GM12878 (cell line): ENCODE results near the gene MYBL2. TPM values are rescaled to one million over a fixed set of nuclear protein-coding genes. Genes with fewer than 3 reads are reported as not detected.

Experiments
- ATF7 ChIP-seq: fragments of 450-650 bp; IDR thresholded peaks from 2 replicates; pipeline ENCODE4 v1.6.1; 2016; ENCODE audit warnings: low read depth, mild to moderate bottlenecking
- BMI1 ChIP-seq: fragments of 450-650 bp; IDR thresholded peaks from 2 replicates; pipeline ENCODE4 v1.6.1; 2016; ENCODE audit warnings: mild to moderate bottlenecking, moderate library complexity, borderline replicate concordance
- CHD2 ChIP-seq: IDR thresholded peaks from 2 replicates; pipeline ENCODE4 v1.6.1; 2011; ENCODE audit warnings: low read depth, low read length, improper control_type of control experiment, borderline replicate concordance
- CUX1 ChIP-seq: IDR thresholded peaks from 2 replicates; pipeline ENCODE4 v1.6.1; 2012; ENCODE audit warnings: improper control_type of control experiment, low read depth, low read length; ENCODE audit not compliant: insufficient replicate concordance
- GABPA ChIP-seq: IDR thresholded peaks from 2 replicates; pipeline ENCODE4 v1.6.1; 2014; ENCODE audit warnings: antibody characterized with exemption, low read depth, mild to moderate bottlenecking, inconsistent platforms
- LARP7 ChIP-seq: fragments of 450-650 bp; IDR thresholded peaks from 2 replicates; pipeline ENCODE4 v1.6.1; 2017; ENCODE audit warnings: mild to moderate bottlenecking
- NBN ChIP-seq: fragments of 450-650 bp; IDR thresholded peaks from 2 replicates; pipeline ENCODE4 v1.6.1; 2016
- NR2C2 ChIP-seq: IDR thresholded peaks from 2 replicates; pipeline ENCODE4 v1.6.1; 2011; ENCODE audit warnings: borderline replicate concordance, low read depth; ENCODE audit not compliant: control insufficient read depth, insufficient read length
- RCOR1 ChIP-seq: conservative IDR thresholded peaks from 2 replicates; pipeline ENCODE4 v1.6.1; 2012; ENCODE audit warnings: low read depth, low read length, improper control_type of control experiment
- TCF7 ChIP-seq: IDR thresholded peaks from 2 replicates; pipeline ENCODE4 v1.6.1; 2014; ENCODE audit warnings: antibody characterized with exemption, borderline replicate concordance
- YY1 ChIP-seq: IDR thresholded peaks from 2 replicates; pipeline ENCODE4 v1.6.1; 2011; ENCODE audit warnings: low read depth, mild to moderate bottlenecking, low read length
- ZNF217 ChIP-seq: fragments of 450-650 bp; IDR thresholded peaks from 2 replicates; pipeline ENCODE4 v1.6.1; 2017; ENCODE audit warnings: antibody characterized with exemption, mild to moderate bottlenecking
- polyA plus RNA-seq, 11 experiments: library from polyadenylated mRNA; depleted of rRNA in 4 of 11; unstranded in 6 of 11; stranded (reverse) in 5 of 11; fragments of >200 nt; fragmentation: Nextera tagmentation in 4 of 11; fragmentation: Illumina TruSeq in 1 of 11; extraction: Ambion mirVana in 4 of 11; extraction: Trizol in 1 of 11; gene quantifications; 1 replicate in 1 of 11; 2 replicates in 10 of 11; pipeline versions ENCODE4 v1.2.1 to v1.2.3, GENCODE V29; 2011 to 2016; ENCODE audit warnings: inconsistent platforms in 2 of 11, missing spikeins in 2 of 11, low read depth in 1 of 11
- total RNA-seq, 4 experiments: library from RNA; depleted of rRNA in 3 of 4; stranded (reverse); fragments of >200 nt in 3 of 4; fragmentation: Illumina TruSeq in 1 of 4; extraction: Trizol in 1 of 4; gene quantifications; 2 replicates each; pipeline versions ENCODE4 v1.2.1 to v1.2.3, GENCODE V29; 2013 to 2021
- TF ChIP-seq, protein P1 (sequence below): fragments of 450-650 bp; formaldehyde crosslinking; IDR thresholded peaks from 2 replicates; pipeline ENCODE4 v1.4.0; 2022; ENCODE audit warnings: mild to moderate bottlenecking, moderate library complexity
- TF ChIP-seq, protein P2 (sequence below): fragments of 450-650 bp; IDR thresholded peaks from 2 replicates; pipeline ENCODE4 v1.6.1; 2017; ENCODE audit warnings: mild to moderate bottlenecking, low read depth, inconsistent platforms; ENCODE audit not compliant: poor library complexity, severe bottlenecking
- TF ChIP-seq, protein P3 (sequence below): fragments of 450-650 bp; IDR thresholded peaks from 2 replicates; pipeline ENCODE4 v1.6.1; 2016; ENCODE audit warnings: mild to moderate bottlenecking

The MYBL2 gene
- total and polyA plus RNA-seq, 10 of the 15 experiments (the other 5 are each of a cell fraction or from before 2014, with no cell fraction given): 4.5 to 213 (median 74.2) TPM

GRCh38 chr20:43752561-43753301 lies 85.8 kb downstream of the MYBL2 start (continued):
- TF ChIP-seq, protein P1, sequence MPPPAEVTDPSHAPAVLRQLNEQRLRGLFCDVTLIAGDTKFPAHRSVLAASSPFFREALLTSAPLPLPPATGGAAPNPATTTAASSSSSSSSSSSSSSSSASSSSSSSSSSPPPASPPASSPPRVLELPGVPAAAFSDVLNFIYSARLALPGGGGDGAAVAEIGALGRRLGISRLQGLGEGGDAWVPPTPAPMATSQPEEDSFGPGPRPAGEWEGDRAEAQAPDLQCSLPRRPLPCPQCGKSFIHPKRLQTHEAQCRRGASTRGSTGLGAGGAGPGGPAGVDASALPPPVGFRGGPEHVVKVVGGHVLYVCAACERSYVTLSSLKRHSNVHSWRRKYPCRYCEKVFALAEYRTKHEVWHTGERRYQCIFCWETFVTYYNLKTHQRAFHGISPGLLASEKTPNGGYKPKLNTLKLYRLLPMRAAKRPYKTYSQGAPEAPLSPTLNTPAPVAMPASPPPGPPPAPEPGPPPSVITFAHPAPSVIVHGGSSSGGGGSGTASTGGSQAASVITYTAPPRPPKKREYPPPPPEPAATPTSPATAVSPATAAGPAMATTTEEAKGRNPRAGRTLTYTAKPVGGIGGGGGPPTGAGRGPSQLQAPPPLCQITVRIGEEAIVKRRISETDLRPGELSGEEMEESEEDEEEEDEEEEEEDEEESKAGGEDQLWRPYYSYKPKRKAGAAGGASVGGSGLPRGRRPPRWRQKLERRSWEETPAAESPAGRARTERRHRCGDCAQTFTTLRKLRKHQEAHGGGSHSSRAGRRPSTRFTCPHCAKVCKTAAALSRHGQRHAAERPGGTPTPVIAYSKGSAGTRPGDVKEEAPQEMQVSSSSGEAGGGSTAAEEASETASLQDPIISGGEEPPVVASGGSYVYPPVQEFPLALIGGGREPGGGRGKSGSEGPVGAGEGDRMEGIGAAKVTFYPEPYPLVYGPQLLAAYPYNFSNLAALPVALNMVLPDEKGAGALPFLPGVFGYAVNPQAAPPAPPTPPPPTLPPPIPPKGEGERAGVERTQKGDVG: no peak
- no peak; the same call in 1 of the 2 replicates for TF ChIP-seq RCOR1
- TF ChIP-seq ATF7: peak; percentile 81
- no peak for TF ChIP-seq NR2C2
- TF ChIP-seq YY1: peak; percentile 65
- TF ChIP-seq CUX1: no peak
- TF ChIP-seq GABPA: no peak
- TF ChIP-seq TCF7: no peak
- peak; percentile 52; the same call in 1 of the 2 replicates for TF ChIP-seq LARP7
- no peak; the same call in 1 of the 2 replicates for TF ChIP-seq ZNF217
- TF ChIP-seq, protein P2, sequence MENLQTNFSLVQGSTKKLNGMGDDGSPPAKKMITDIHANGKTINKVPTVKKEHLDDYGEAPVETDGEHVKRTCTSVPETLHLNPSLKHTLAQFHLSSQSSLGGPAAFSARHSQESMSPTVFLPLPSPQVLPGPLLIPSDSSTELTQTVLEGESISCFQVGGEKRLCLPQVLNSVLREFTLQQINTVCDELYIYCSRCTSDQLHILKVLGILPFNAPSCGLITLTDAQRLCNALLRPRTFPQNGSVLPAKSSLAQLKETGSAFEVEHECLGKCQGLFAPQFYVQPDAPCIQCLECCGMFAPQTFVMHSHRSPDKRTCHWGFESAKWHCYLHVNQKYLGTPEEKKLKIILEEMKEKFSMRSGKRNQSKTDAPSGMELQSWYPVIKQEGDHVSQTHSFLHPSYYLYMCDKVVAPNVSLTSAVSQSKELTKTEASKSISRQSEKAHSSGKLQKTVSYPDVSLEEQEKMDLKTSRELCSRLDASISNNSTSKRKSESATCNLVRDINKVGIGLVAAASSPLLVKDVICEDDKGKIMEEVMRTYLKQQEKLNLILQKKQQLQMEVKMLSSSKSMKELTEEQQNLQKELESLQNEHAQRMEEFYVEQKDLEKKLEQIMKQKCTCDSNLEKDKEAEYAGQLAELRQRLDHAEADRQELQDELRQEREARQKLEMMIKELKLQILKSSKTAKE: peak; percentile 97
- TF ChIP-seq NBN: peak; percentile 67; the same call in 1 of the 2 replicates
- 0 out of 2 replicates have a peak, but pooled peaks have one; percentile 49 for TF ChIP-seq BMI1
- TF ChIP-seq, protein P3, sequence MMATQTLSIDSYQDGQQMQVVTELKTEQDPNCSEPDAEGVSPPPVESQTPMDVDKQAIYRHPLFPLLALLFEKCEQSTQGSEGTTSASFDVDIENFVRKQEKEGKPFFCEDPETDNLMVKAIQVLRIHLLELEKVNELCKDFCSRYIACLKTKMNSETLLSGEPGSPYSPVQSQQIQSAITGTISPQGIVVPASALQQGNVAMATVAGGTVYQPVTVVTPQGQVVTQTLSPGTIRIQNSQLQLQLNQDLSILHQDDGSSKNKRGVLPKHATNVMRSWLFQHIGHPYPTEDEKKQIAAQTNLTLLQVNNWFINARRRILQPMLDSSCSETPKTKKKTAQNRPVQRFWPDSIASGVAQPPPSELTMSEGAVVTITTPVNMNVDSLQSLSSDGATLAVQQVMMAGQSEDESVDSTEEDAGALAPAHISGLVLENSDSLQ: peak; percentile 12; the same call in 1 of the 2 replicates
- peak; percentile 92 for TF ChIP-seq CHD2
